A549 (cell line): ENCODE results near the gene DUSP10.

ENCODE experiments used
- BHLHE40 ChIP-seq: IDR thresholded peaks from 2 replicates; pipeline ENCODE4 v1.6.1; 2012; ENCODE audit warnings: low read depth, low read length, inconsistent platforms
- HDAC2 ChIP-seq: fragments of 200-600 bp; sonication (generic); IDR thresholded peaks from 2 replicates; pipeline ENCODE4 v1.6.1; 2016
- MYC ChIP-seq: IDR thresholded peaks from 2 replicates; pipeline ENCODE4 v1.6.1; 2012; ENCODE audit warnings: mild to moderate bottlenecking, inconsistent platforms, low read length, improper control_type of control experiment, borderline replicate concordance
- POLR2A ChIP-seq: IDR thresholded peaks from 2 replicates; pipeline ENCODE4 v1.6.1; 2012; ENCODE audit warnings: mild to moderate bottlenecking, low read length
- SMC3 ChIP-seq: fragments of >200 bp; sonication (Bioruptor Twin); formaldehyde crosslinking; IDR thresholded peaks from 3 replicates; pipeline ENCODE4 v1.6.1; 2018; ENCODE audit warnings: inconsistent platforms
- TF ChIP-seq, protein P1 (sequence below): IDR thresholded peaks from 2 replicates; pipeline ENCODE4 v1.6.1; 2012; ENCODE audit warnings: low read depth, borderline replicate concordance
- TF ChIP-seq, protein P2 (sequence below): fragments of >200 bp; sonication (Bioruptor Twin); formaldehyde crosslinking; IDR thresholded peaks from 3 replicates; pipeline ENCODE4 v1.5.1; 2016
- TF ChIP-seq, protein P3 (sequence below): fragments of 250-450 bp; sonication (Bioruptor Pico); IDR thresholded peaks from 2 replicates; pipeline ENCODE4 v1.5.0; 2021; ENCODE audit warnings: mild to moderate bottlenecking, moderate library complexity, borderline replicate concordance
- TF ChIP-seq, protein P4 (sequence below): IDR thresholded peaks from 2 replicates; pipeline ENCODE4 v1.6.1; 2012

GRCh38 chr1:221774054-221774842, 32.4 kb upstream of the DUSP10 start:
- TF ChIP-seq, protein P1, sequence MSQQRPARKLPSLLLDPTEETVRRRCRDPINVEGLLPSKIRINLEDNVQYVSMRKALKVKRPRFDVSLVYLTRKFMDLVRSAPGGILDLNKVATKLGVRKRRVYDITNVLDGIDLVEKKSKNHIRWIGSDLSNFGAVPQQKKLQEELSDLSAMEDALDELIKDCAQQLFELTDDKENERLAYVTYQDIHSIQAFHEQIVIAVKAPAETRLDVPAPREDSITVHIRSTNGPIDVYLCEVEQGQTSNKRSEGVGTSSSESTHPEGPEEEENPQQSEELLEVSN = no peak
- TF ChIP-seq BHLHE40 (no peak), HDAC2 (no peak), MYC (no peak), POLR2A (no peak), SMC3 (no peak)
- TF ChIP-seq, protein P2, sequence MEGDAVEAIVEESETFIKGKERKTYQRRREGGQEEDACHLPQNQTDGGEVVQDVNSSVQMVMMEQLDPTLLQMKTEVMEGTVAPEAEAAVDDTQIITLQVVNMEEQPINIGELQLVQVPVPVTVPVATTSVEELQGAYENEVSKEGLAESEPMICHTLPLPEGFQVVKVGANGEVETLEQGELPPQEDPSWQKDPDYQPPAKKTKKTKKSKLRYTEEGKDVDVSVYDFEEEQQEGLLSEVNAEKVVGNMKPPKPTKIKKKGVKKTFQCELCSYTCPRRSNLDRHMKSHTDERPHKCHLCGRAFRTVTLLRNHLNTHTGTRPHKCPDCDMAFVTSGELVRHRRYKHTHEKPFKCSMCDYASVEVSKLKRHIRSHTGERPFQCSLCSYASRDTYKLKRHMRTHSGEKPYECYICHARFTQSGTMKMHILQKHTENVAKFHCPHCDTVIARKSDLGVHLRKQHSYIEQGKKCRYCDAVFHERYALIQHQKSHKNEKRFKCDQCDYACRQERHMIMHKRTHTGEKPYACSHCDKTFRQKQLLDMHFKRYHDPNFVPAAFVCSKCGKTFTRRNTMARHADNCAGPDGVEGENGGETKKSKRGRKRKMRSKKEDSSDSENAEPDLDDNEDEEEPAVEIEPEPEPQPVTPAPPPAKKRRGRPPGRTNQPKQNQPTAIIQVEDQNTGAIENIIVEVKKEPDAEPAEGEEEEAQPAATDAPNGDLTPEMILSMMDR = no peak
- TF ChIP-seq, protein P3, sequence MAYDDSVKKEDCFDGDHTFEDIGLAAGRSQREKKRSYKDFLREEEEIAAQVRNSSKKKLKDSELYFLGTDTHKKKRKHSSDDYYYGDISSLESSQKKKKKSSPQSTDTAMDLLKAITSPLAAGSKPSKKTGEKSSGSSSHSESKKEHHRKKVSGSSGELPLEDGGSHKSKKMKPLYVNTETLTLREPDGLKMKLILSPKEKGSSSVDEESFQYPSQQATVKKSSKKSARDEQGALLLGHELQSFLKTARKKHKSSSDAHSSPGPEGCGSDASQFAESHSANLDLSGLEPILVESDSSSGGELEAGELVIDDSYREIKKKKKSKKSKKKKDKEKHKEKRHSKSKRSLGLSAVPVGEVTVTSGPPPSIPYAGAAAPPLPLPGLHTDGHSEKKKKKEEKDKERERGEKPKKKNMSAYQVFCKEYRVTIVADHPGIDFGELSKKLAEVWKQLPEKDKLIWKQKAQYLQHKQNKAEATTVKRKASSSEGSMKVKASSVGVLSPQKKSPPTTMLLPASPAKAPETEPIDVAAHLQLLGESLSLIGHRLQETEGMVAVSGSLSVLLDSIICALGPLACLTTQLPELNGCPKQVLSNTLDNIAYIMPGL = no peak
- TF ChIP-seq, protein P4, sequence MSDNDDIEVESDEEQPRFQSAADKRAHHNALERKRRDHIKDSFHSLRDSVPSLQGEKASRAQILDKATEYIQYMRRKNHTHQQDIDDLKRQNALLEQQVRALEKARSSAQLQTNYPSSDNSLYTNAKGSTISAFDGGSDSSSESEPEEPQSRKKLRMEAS = no peak
